Muscle of leg (tissue), 11 donors: ENCODE measurements around the gene FN1. TPM values are rescaled to one million over a fixed set of nuclear protein-coding genes. Genes with fewer than 3 reads are reported as not detected.
"Not testable (repeated sequence)": the region's sequence is repeated elsewhere in the genome, so short reads cannot be mapped to it uniquely, and the experiment has no call there.

Source experiments
- DNase-seq: peaks from one replicate; pipeline ENCODE4 v3.0.0; 2013
- H3K27ac ChIP-seq: one replicate; pipeline ENCODE4 v1.5.1; 2013; ENCODE audit warnings: mild to moderate bottlenecking, low read length, control low read depth
- H3K27me3 ChIP-seq: one replicate; pipeline ENCODE4 v1.6.1; 2013; ENCODE audit warnings: low read length; ENCODE audit not compliant: control insufficient read depth, insufficient read depth
- H3K36me3 ChIP-seq: one replicate; pipeline ENCODE4 v1.6.1; 2013; ENCODE audit warnings: low read length; ENCODE audit not compliant: control insufficient read depth, insufficient read depth
- H3K4me1 ChIP-seq: one replicate; pipeline ENCODE4 v1.6.1; 2013; ENCODE audit warnings: low read length; ENCODE audit not compliant: control insufficient read depth, insufficient read depth
- H3K4me3 ChIP-seq: one replicate; pipeline ENCODE4 v1.5.1; 2013; ENCODE audit warnings: low read length, control low read depth
- H3K9me3 ChIP-seq: replicated peaks from 2 replicates; pipeline ENCODE4 v1.6.1; 2013; ENCODE audit warnings: low read depth, low read length; ENCODE audit not compliant: control insufficient read depth
- WGBS: methylation state at CpG from one replicate; pipeline ENCODE4 v1.1.5; 2013; ENCODE audit warnings: missing lambda C conversion rate; ENCODE audit not compliant: insufficient coverage; 5-methylcytosine and 5-hydroxymethylcytosine counted together
- polyA plus RNA-seq, 8 donors: library from polyadenylated mRNA; unstranded; fragments of 120-200 nt; gene quantifications; one replicate each; pipeline versions ENCODE4 v1.2.1 to v1.2.3, GENCODE V29; 2013; ENCODE audit warnings: inconsistent platforms in 1 of 8, low replicate concordance in 1 of 8; ENCODE audit not compliant: insufficient read length in 8 of 8, insufficient read depth in 1 of 8
- total RNA-seq: library from RNA; stranded (reverse); fragments of 120-200 nt; gene quantifications from one replicate; pipeline ENCODE4 v1.2.4, GENCODE V29; 2013

The FN1 gene
- total and polyA plus RNA-seq, 9 donors, result 335 to 1,030 (median 518) TPM

- no peaks in the 10 kb centered on the region for H3K4me1 ChIP-seq
- peak; percentile 11 for DNase-seq
- WGBS, result no CpG with 5 or more reads among the region's 4 CpGs
- H3K27ac ChIP-seq, result no peak overlapping the region
- H3K9me3 ChIP-seq, result no peaks in the 10 kb centered on the region
- peaks cover 36% of the 10 kb centered on the region for H3K36me3 ChIP-seq
- H3K4me3 ChIP-seq, result no peak overlapping the region
- no peaks in the 10 kb centered on the region for H3K27me3 ChIP-seq
Measured at GRCh38 chr2:215361211-215361875, 74.5 kb downstream of the FN1 start.

GRCh38 chr2:215360596-215360995 is 75.3 kb downstream of the FN1 start:
- no CpG with 5 or more reads among the region's 2 CpGs for WGBS
- Histone ChIP-seq H3K9me3 (no peaks in the 10 kb centered on the region), H3K27ac (no peak overlapping the region), H3K4me1 (no peaks in the 10 kb centered on the region), H3K36me3 (peaks cover 36% of the 10 kb centered on the region), H3K4me3 (no peak overlapping the region), H3K27me3 (no peaks in the 10 kb centered on the region)
- no peak for DNase-seq

- no CpG with 5 or more reads among the region's 3 CpGs for WGBS
Measured at GRCh38 chr2:215360059-215360458, 75.8 kb downstream of the FN1 start.

GRCh38 chr2:215359576-215359922 is 76.3 kb downstream of the FN1 start:
- no CpG with 5 or more reads among the region's 1 CpG for WGBS
- H3K9me3 ChIP-seq, result no peaks in the 10 kb centered on the region
- no peak overlapping the region for H3K4me3 ChIP-seq
- peaks cover 27% of the 10 kb centered on the region for H3K36me3 ChIP-seq
- H3K27me3 ChIP-seq, result no peaks in the 10 kb centered on the region
- no peaks in the 10 kb centered on the region for H3K4me1 ChIP-seq
- no peak for DNase-seq
- no peak overlapping the region for H3K27ac ChIP-seq

More at GRCh38 chr2:215360059-215360458, 75.8 kb downstream of the FN1 start:
- not testable (repeated sequence) for H3K4me3 ChIP-seq, H3K9me3 ChIP-seq, H3K27ac ChIP-seq, H3K27me3 ChIP-seq, H3K4me1 ChIP-seq, DNase-seq
- H3K36me3 ChIP-seq, result peaks cover 32% of the 10 kb centered on the region

GRCh38 chr2:215358891-215359575 is 76.8 kb downstream of the FN1 start:
- Histone ChIP-seq H3K4me1 (no peaks in the 10 kb centered on the region), H3K4me3 (no peak overlapping the region), H3K9me3 (no peaks in the 10 kb centered on the region), H3K36me3 (peaks cover 24% of the 10 kb centered on the region), H3K27me3 (no peaks in the 10 kb centered on the region), H3K27ac (no peak overlapping the region)
- WGBS, result 87% methylated on average over 7 of the region's 15 CpGs
- no peak for DNase-seq

GRCh38 chr2:215358312-215358845 is 77.5 kb downstream of the FN1 start:
- peaks cover 19% of the 10 kb centered on the region for H3K36me3 ChIP-seq
- H3K27ac ChIP-seq, result no peak overlapping the region
- H3K4me1 ChIP-seq, result no peaks in the 10 kb centered on the region
- 67% methylated on average over 1 of the region's 4 CpGs for WGBS
- no peaks in the 10 kb centered on the region for H3K9me3 ChIP-seq
- no peaks in the 10 kb centered on the region for H3K27me3 ChIP-seq
- DNase-seq, result no peak
- no peak overlapping the region for H3K4me3 ChIP-seq

- no peak for DNase-seq
- H3K9me3 ChIP-seq, result no peaks in the 10 kb centered on the region
- no peak overlapping the region for H3K4me3 ChIP-seq
- no peak overlapping the region for H3K27ac ChIP-seq
- peaks cover 16% of the 10 kb centered on the region for H3K36me3 ChIP-seq
- no peaks in the 10 kb centered on the region for H3K4me1 ChIP-seq
- WGBS, result no CpG with 5 or more reads among the region's 3 CpGs
- no peaks in the 10 kb centered on the region for H3K27me3 ChIP-seq
Measured at GRCh38 chr2:215357660-215358059, 78.2 kb downstream of the FN1 start.

- Histone ChIP-seq H3K27ac (no peak overlapping the region), H3K36me3 (peaks cover 10% of the 10 kb centered on the region), H3K9me3 (no peaks in the 10 kb centered on the region), H3K27me3 (no peaks in the 10 kb centered on the region), H3K4me1 (no peaks in the 10 kb centered on the region), H3K4me3 (no peak overlapping the region)
- peak; percentile 43 for DNase-seq
- WGBS, result 33% methylated on average over 7 of the region's 9 CpGs
Measured at GRCh38 chr2:215356948-215357461, 78.9 kb downstream of the FN1 start.

- 68% methylated on average over 4 of the region's 7 CpGs for WGBS
Measured at GRCh38 chr2:215356334-215356947, 79.4 kb downstream of the FN1 start.

GRCh38 chr2:215355801-215356200 is 80.1 kb downstream of the FN1 start:
- Histone ChIP-seq H3K4me1 (no peaks in the 10 kb centered on the region), H3K9me3 (no peaks in the 10 kb centered on the region), H3K36me3 (peaks cover 9% of the 10 kb centered on the region), H3K27ac (no peak overlapping the region), H3K4me3 (no peak overlapping the region), H3K27me3 (no peaks in the 10 kb centered on the region)
- no peak for DNase-seq
- whole genome bisulfite sequencing, result 92% methylated on average over 2 of the region's 7 CpGs

More at GRCh38 chr2:215356334-215356947, 79.4 kb downstream of the FN1 start:
- Histone ChIP-seq H3K27me3 (no peaks in the 10 kb centered on the region), H3K36me3 (peaks cover 8% of the 10 kb centered on the region), H3K9me3 (no peaks in the 10 kb centered on the region), H3K27ac (no peak overlapping the region), H3K4me1 (no peaks in the 10 kb centered on the region), H3K4me3 (no peak overlapping the region)
- DNase-seq, result no peak
